ENCODE data around the gene RAB40C. TPM values are rescaled to one million over a fixed set of nuclear protein-coding genes. Genes with fewer than 3 reads are reported as not detected.

Gene RAB40C
- total and polyA plus RNA-seq, 5 experiments from 2014 or later: 5.8 to 19.9 (median 14.6) TPM

GRCh38 chr16:634996-635395 lies 45.1 kb downstream of the RAB40C start:
- Mint-ChIP-seq H3K27ac (peak overlapping the region in 3 of 10 donors; percentile 19 to 67 (median 49)), H3K4me3 (peak overlapping the region; percentile 48 to 97 (median 72)), H3K4me1 (peaks cover 3 to 18% (median 7%) of the 10 kb centered on the region in 4 donors), H3K36me3 (peaks cover 0 to 2% (median 0%) of the 10 kb centered on the region in 3 donors), H3K9me3 (peaks cover 0 to 6% (median 0%) of the 10 kb centered on the region in 9 donors), H3K27me3 (peaks cover 0 to 4% (median 0%) of the 10 kb centered on the region in 5 donors)
- DNase-seq (no peak), ATAC-seq (no peak)
- POLR2A ChIA-PET: no interaction called here

- peak in 1 of 2 donors; percentile 8 for ATAC-seq
- peaks cover 0 to 6% (median 0%) of the 10 kb centered on the region in 9 donors for H3K9me3 Mint-ChIP-seq
- H3K27me3 Mint-ChIP-seq: peaks cover 0 to 4% (median 0%) of the 10 kb centered on the region in 5 donors
- DNase-seq: peak in 1 of 10 donors; percentile 13
- H3K4me1 Mint-ChIP-seq: peaks cover 3 to 18% (median 7%) of the 10 kb centered on the region in 4 donors
- H3K36me3 Mint-ChIP-seq: peaks cover 0 to 2% (median 0%) of the 10 kb centered on the region in 3 donors
- POLR2A ChIA-PET: interaction anchor here (0.7 to 3.4 kb wide), 21 partner anchors 11 to 1329 kb away, joined by 3 to 29 read pairs (median 5); partner anchors contain the start of genes CAPN15, DECR2, HAGHL and JMJD8
- H3K4me3 Mint-ChIP-seq: peak overlapping the region in 9 of 10 donors; percentile 50 to 99 (median 97)
- H3K27ac Mint-ChIP-seq: peak overlapping the region in 3 of 10 donors; percentile 19 to 100 (median 98)
Observed at GRCh38 chr16:635573-636205, 45.8 kb downstream of the RAB40C start.

- Mint-ChIP-seq H3K27me3 (peaks cover 0 to 4% (median 0%) of the 10 kb centered on the region in 5 donors), H3K9me3 (peaks cover 0 to 6% (median 0%) of the 10 kb centered on the region in 9 donors), H3K4me1 (peaks cover 3 to 18% (median 7%) of the 10 kb centered on the region in 4 donors), H3K27ac (peak within 1 kb of the TSS; percentile 95 to 100 (median 98)), H3K4me3 (peak within 1 kb of the TSS; percentile 94 to 99 (median 98)), H3K36me3 (peaks cover 0 to 2% (median 0%) of the 10 kb centered on the region in 3 donors)
- POLR2A ChIA-PET: interaction anchor here (0.5 to 3.4 kb wide), 25 partner anchors 10 to 1328 kb away, joined by 3 to 29 read pairs (median 4); partner anchors contain the start of genes CAPN15, DECR2, HAGHL and JMJD8
- DNase-seq (peak; percentile 86 to 99 (median 92)), ATAC-seq (peak; percentile 85 to 86)
Observed at GRCh38 chr16:636206-637080, 46.6 kb downstream of the RAB40C start, which contains the start of gene METTL26. Gene METTL26 (minus strand): TSS chr16:636305. CDS start chr16:636290, 15 bp downstream.

GRCh38 chr16:637081-638018 lies 47.5 kb downstream of the RAB40C start:
- POLR2A ChIA-PET: interaction anchor here (0.5 to 3.4 kb wide), 18 partner anchors 9 to 1327 kb away, joined by 3 to 29 read pairs (median 6); partner anchors contain the start of genes DECR2, JMJD8, LUC7L and NHLRC4
- peaks cover 0 to 6% (median 0%) of the 10 kb centered on the region in 9 donors for H3K9me3 Mint-ChIP-seq
- peak overlapping the region in 8 of 10 donors; percentile 95 to 100 (median 98) for H3K27ac Mint-ChIP-seq
- H3K27me3 Mint-ChIP-seq: peaks cover 0 to 4% (median 0%) of the 10 kb centered on the region in 5 donors
- peak; percentile 14 to 55 for ATAC-seq
- H3K4me1 Mint-ChIP-seq: peaks cover 3 to 18% (median 7%) of the 10 kb centered on the region in 4 donors
- peaks cover 0 to 2% (median 0%) of the 10 kb centered on the region in 3 donors for H3K36me3 Mint-ChIP-seq
- H3K4me3 Mint-ChIP-seq: peak overlapping the region; percentile 94 to 99 (median 98)
- peak in 5 of 10 donors; percentile 81 to 94 (median 90) for DNase-seq

- DNase-seq (no peak), ATAC-seq (no peak)
- peaks cover 0 to 4% (median 0%) of the 10 kb centered on the region in 5 donors for H3K27me3 Mint-ChIP-seq
- peak overlapping the region in 5 of 10 donors; percentile 15 to 97 (median 26) for H3K4me3 Mint-ChIP-seq
- peaks cover 6 to 24% (median 7%) of the 10 kb centered on the region in 4 donors for H3K4me1 Mint-ChIP-seq
- peaks cover 0 to 6% (median 0%) of the 10 kb centered on the region in 9 donors for H3K9me3 Mint-ChIP-seq
- POLR2A ChIA-PET: interaction anchor here (0.8 to 3.4 kb wide), 5 partner anchors 10 to 237 kb away, joined by 3 to 29 read pairs (median 13); partner anchors contain the start of genes DECR2, JMJD8, STUB1 and WDR90
- peak overlapping the region in 1 of 10 donors; percentile 16 for H3K27ac Mint-ChIP-seq
- peaks cover 0 to 2% (median 0%) of the 10 kb centered on the region in 3 donors for H3K36me3 Mint-ChIP-seq
Observed at GRCh38 chr16:638034-638543, 48.2 kb downstream of the RAB40C start.

- ATAC-seq: no peak
- peaks cover 0 to 6% (median 0%) of the 10 kb centered on the region in 9 donors for H3K9me3 Mint-ChIP-seq
- peak overlapping the region in 4 of 10 donors; percentile 22 to 48 (median 34) for H3K4me3 Mint-ChIP-seq
- H3K36me3 Mint-ChIP-seq: peaks cover 0 to 2% (median 0%) of the 10 kb centered on the region in 3 donors
- POLR2A ChIA-PET: interaction anchor here (2.2 to 3.4 kb wide), 2 partner anchors 9 to 43 kb away, joined by 7 to 29 read pairs; partner anchors contain the start of genes JMJD8 and STUB1
- peaks cover 6 to 27% (median 12%) of the 10 kb centered on the region in 4 donors for H3K4me1 Mint-ChIP-seq
- H3K27ac Mint-ChIP-seq: peak overlapping the region in 3 of 10 donors; percentile 53 to 73 (median 53)
- peaks cover 0 to 4% (median 0%) of the 10 kb centered on the region in 5 donors for H3K27me3 Mint-ChIP-seq
- DNase-seq: no peak
Observed at GRCh38 chr16:638836-639235, 49.0 kb downstream of the RAB40C start.

GRCh38 chr16:640614-641013 lies 50.7 kb downstream of the RAB40C start:
- H3K27ac Mint-ChIP-seq: peak overlapping the region in 1 of 10 donors; percentile 51
- ATAC-seq: no peak
- H3K4me3 Mint-ChIP-seq: peak overlapping the region in 8 of 10 donors; percentile 19 to 83 (median 50)

GRCh38 chr16:641326-642188 lies 51.7 kb downstream of the RAB40C start, which contains the start of gene MCRIP2:
Gene MCRIP2 (plus strand): TSS chr16:641828. CDS start chr16:641992, 164 bp downstream.
- peak within 1 kb of the TSS in 5 of 10 donors; percentile 19 to 63 (median 35) for H3K27ac Mint-ChIP-seq
- H3K27me3 Mint-ChIP-seq: peaks cover 0 to 3% (median 0%) of the 10 kb centered on the region in 5 donors
- peaks cover 13 to 27% (median 20%) of the 10 kb centered on the region in 4 donors for H3K4me1 Mint-ChIP-seq
- peaks cover 0 to 3% (median 0%) of the 10 kb centered on the region in 9 donors for H3K9me3 Mint-ChIP-seq
- peaks cover 0 to 2% (median 0%) of the 10 kb centered on the region in 3 donors for H3K36me3 Mint-ChIP-seq
- DNase-seq: peak in 9 of 10 donors; percentile 40 to 75 (median 54)
- POLR2A ChIA-PET: interaction anchor here (1.0 to 1.1 kb wide), 2 partner anchors 39 to 241 kb away, joined by 3 to 5 read pairs; partner anchors contain the start of gene STUB1
- ATAC-seq: peak; percentile 38 to 52
- H3K4me3 Mint-ChIP-seq: peak within 1 kb of the TSS; percentile 61 to 83 (median 69)

More at GRCh38 chr16:640614-641013, 50.7 kb downstream of the RAB40C start:
- H3K4me1 Mint-ChIP-seq: peaks cover 16 to 28% (median 22%) of the 10 kb centered on the region in 4 donors
- peaks cover 0 to 4% (median 0%) of the 10 kb centered on the region in 5 donors for H3K27me3 Mint-ChIP-seq
- peaks cover 0 to 2% (median 0%) of the 10 kb centered on the region in 3 donors for H3K36me3 Mint-ChIP-seq
- POLR2A ChIA-PET: no interaction called here
- DNase-seq: no peak
- H3K9me3 Mint-ChIP-seq: peaks cover 0 to 6% (median 0%) of the 10 kb centered on the region in 9 donors

GRCh38 chr16:642189-643049 lies 52.6 kb downstream of the RAB40C start:
- H3K27ac Mint-ChIP-seq: peak overlapping the region in 5 of 10 donors; percentile 15 to 63 (median 33)
- POLR2A ChIA-PET: interaction anchor here (1.0 to 1.4 kb wide), 3 partner anchors 38 to 242 kb away, joined by 3 to 5 read pairs (median 3); partner anchors contain the start of gene STUB1

More at GRCh38 chr16:642189-643049, 52.6 kb downstream of the RAB40C start:
- peak in 1 of 10 donors; percentile 24 for DNase-seq
- H3K36me3 Mint-ChIP-seq: no peaks in the 10 kb centered on the region
- H3K4me3 Mint-ChIP-seq: peak overlapping the region; percentile 61 to 81 (median 68)
- no peaks in the 10 kb centered on the region for H3K9me3 Mint-ChIP-seq
- ATAC-seq: peak; percentile 43 to 47
- H3K4me1 Mint-ChIP-seq: peaks cover 10 to 28% (median 17%) of the 10 kb centered on the region in 4 donors
- no peaks in the 10 kb centered on the region for H3K27me3 Mint-ChIP-seq
